Measurements from ENCODE around the gene CBLIF.
"Not testable (repeated sequence)": the region's sequence is repeated elsewhere in the genome, so short reads cannot be mapped to it uniquely, and the experiment has no call there.

Gene CBLIF

DNA sequence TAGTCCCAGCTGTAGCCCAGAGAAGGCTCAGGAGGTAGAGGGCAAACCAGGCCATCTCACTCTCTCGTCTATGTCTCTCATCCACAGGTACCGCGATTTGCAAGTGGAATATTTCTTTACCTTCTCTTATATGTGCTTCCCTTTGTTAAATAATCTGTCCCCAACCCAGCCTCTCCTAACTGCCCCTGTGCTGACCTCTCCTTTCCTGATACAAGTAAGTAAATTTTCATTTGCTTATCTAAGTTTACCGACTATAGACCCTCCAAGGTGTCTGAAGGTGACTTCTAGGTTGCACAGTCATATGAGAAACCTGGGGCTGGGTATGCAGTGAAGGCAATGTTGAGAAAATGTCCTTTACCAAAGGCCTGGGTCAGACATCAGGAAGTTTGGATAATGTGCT lies at the start of gene CBLIF:
Gene CBLIF, minus strand, starts transcription at position 101 of the 400 bp plus-strand sequence. Its CDS starts 46 bp downstream, at position 55.
- DNase-seq (ENCODE audit: low spot score): no peak

DNA sequence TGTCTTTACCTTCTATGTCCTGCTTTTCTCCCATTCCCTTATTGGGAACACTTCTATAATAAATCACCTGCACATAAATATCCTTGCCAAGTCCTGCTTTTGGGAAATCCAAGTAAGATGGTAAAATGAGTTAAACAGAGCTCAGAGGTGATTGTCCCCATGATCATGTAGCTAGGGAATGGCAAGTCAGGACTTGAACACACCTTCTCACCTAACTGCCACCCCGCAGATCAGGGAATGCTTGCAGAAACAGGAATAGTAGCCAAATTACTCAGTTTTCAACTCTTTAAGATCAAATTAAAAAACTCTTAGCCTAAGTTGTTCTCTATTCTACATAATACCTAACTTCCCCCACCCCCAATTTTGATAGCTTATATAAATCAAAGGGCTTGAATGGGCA lies 49.3 kb upstream of the CBLIF start:
- DNase-seq (ENCODE audit: low spot score): no peak

DNA sequence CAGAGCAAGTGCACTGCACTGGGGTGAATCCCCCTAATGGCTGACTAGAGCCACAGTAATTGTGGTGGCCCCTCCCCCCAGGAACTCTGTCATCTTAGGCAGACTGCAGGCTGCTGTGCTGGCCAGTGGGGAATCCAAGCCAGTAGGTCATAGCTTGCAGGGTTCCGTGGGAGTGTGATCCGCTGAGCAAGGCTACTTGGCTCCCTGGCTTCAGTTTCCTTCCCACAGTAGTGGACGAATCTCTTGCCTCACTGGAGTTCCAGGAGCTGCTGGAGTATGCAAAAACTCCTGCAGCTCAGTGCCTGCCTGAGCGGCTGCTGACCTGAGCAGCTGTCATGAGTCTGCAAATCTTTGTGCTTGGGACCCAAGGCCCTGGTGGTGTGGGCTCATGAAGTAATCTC lies 46.5 kb upstream of the CBLIF start:
- no peak for DNase-seq (ENCODE audit: low spot score)

DNA sequence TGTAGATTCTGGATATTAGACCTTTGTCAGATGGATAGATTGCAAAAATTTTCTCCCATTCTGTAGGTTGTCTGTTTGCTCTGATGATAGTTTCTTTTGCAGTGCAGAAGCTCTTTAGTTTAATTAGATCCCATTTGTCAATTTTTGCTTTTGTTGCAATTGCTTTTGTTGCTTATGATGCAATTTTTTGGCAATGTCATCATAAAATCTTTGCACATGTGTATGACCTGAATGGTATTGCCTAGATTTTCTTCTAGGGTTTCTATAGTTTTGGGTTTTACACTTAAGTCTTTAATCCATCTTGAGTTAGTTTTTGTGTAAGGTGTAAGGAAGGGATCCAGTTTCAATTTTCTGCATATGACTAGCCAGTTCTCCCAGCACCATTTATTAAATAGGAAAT lies 41.9 kb upstream of the CBLIF start:
- DNase-seq (ENCODE audit: low spot score): not testable (repeated sequence)

DNA sequence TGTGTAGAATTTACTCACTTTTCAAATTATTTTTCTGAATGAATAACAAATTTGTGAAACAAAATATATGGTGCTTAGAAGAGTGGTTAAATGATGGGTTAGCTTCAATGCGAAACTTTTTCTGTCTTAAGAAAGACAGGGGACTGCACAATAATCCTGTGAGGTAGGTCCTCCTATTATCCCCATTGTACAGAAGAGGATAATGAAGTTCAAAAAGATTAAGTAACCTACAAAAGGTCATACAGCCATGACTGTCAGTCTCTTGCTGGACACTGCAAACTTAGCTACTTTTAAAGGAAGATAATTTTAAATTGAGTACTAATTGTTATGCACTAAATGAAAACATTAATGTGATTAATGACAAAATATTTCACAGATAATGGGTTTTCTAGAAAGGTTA lies 38.3 kb upstream of the CBLIF start:
- no peak for DNase-seq (ENCODE audit: low spot score)

DNA sequence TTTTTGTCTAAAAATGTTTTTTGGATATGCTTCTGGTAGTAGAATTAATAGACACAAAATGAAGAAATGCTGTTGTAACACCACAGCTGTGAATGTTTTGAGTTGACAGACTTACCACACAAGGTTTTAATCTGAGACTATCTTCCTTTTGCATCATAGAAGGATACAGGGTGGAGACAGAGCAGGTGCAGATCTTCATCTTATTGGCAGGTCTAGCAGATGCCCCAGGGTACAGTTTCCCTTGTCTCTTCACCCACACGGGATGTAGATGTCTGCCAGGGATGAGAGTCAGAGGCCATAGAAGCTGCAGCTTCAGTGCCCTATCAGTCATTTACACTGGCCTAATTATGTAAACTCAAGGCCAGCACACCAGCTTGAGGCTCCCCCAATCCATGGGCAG lies 34.3 kb upstream of the CBLIF start:
- DNase-seq (ENCODE audit: low spot score): no peak

DNA sequence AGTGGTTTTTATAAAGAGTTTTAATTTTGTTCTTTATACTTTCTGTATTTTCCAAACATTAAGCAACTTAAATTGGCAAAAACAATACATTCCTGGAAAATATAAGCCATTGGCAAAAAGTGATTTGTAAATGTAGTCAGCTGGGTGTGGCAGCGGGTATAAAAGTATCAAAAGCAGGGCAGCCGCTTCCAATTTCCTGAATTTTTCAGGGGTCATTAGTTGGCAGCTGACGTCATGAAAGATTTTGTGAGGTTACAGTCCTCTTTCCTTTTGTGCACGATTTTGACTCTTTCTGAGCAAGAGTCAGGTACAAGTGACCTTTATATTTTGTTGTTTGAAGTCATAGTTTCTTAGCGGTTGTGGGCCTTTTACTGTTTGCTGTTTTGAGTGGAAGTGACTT lies 33.3 kb upstream of the CBLIF start, which contains the start of gene OOSP3:
Gene OOSP3, plus strand, starts transcription at position 208 of the 400 bp plus-strand sequence. Its CDS starts 27 bp downstream, at position 235.
- DNase-seq (ENCODE audit: low spot score): no peak

DNA sequence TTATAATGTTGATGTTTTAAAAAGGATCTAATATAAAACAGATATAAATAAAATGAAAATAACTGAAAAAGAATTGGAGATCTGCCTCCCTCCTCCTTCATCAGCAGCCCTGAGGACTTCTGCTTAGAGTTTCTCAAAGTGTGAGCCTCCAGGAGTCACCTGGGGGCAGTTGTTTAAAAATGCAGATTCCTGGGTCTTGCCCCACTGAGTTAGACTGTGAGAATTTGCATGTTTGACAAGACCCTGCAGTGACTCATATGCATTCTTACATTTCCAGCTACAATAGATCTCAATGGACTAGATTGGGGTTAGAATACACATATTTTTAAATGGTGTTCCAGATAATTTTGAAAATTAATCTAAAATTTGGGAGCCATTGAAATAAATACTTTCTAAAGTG lies 32.5 kb upstream of the CBLIF start:
- no peak for DNase-seq (ENCODE audit: low spot score)

DNA sequence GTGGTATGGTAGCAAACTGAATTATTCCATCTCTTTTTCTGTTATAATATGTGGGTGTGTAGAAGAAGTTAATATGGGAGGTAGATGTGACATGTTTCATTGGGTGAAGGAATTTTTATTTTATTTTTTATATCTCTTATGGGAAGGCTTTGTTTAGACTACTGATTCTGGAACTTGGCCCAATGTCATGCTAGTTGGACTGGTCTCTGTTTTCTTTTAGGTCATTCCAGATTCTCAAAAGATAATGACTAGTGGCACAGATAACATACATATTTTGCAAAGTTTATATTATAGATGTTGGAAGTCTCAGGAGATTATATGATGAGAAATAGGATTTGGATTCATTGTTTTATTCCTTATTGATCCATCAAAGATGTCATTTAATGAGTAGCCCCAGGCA lies 32.0 kb upstream of the CBLIF start:
- DNase-seq (ENCODE audit: low spot score): no peak

DNA sequence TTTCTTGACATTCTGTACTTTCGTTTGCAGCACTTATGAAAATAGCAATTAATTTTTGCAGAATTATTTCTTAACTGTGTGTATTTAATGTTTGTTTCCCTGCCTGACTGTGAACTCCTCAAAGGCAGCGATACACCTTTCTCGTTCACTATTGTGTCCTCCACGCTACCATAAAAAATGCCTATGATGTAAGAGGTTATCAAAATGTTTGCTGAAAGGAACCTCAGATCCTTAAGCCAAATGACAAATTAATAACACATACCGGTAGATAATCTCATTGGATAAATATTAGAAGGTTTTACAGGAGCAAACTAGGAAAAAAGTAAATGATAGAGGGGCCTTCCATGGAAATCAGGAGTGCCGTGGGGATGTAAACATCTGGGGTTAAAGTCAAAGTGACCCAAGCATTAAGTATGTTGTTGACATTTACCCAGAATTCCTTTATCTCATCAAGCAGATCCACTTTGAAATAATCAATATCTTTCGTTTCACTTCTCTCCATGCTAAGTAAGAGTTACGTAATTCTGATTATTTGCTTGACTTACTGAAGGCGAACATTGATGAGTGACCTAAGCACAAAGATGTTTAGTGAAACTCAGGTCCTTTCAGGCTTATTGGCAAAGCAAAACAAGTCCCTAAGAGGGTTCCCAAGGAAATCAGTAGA lies 30.7 kb upstream of the CBLIF start:
- peak; percentile 36 for DNase-seq (ENCODE audit: low spot score)

DNA sequence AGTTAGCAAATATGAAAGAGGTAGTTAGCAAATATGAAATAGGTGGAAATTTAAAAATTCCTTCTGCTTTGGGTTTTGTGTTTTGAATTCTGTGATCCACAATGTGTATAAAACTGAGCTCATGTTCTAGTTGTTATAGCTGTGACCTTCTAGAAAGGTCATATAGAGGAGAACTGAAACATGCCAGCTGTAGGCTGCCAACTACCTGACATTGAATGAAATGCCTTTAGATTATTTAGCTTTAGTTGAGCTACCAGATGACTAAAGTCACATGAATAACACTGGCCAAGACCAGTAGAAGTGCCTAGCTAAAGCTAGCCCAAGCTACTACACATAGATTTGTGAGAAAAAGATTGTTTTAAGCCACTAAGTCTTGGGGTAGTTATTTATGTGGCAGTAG lies 26.8 kb upstream of the CBLIF start:
- no peak for DNase-seq (ENCODE audit: low spot score)

DNA sequence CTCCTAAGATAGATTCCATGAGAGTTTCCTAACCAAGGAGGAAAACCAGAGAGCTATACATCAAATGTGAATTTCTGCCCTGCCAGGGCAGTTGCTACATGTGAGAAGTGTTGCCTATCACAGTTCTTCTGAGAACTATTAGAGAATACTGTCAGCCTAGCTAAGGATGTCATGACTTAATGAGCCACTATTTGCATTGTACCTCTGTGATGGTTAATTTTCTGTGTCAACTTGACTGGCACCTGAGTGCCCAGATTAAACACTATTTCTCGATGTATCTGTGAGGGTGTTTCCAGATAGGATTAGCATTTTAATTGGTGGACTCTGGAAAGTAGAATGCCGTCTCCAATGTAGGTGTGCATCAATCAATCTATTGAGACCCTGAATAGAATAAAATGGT lies 22.6 kb upstream of the CBLIF start:
- no peak for DNase-seq (ENCODE audit: low spot score)

DNA sequence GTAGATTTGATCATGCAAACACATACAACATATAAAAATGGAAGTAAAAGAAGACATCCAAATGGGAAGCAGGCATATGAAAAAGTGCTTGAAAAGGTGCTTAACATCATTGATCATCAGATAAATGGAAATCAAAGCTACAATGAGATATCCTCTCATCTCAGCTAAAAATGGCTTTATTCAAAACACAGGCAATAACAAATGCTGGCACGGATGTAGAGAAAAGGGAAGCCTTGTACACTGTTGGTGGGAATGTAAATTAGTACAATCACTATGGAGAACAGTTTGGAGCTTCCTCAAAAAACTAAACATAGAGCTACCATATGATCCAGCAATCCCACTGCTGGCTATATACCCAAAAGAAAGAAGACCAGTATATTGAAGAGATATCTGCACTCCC lies 21.5 kb upstream of the CBLIF start:
- DNase-seq (ENCODE audit: low spot score): no peak

DNA sequence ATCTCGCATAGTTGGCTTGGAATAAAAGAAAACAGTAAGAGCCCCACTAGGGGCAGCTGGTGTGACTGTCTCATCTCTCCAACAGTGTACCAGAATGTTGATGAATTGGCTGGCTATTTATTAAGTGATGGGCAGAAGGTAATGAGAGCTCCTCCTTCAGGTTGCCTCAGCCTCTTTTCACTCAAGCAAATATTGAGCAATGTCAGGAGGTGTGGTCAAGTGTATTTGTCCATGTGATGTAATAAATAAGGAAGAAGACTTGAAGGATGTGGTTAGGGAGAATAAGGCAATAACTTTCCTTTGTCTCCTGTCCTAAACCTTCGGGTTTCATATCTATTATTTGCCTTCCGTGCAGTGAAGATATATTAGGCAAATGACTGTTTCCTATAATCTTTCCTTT lies 21.1 kb upstream of the CBLIF start, which contains the start of gene TCN1:
Gene TCN1, minus strand, starts transcription at position 91 of the 400 bp plus-strand sequence. Its CDS starts 17 bp downstream, at position 74.
- no peak for DNase-seq (ENCODE audit: low spot score)

DNA sequence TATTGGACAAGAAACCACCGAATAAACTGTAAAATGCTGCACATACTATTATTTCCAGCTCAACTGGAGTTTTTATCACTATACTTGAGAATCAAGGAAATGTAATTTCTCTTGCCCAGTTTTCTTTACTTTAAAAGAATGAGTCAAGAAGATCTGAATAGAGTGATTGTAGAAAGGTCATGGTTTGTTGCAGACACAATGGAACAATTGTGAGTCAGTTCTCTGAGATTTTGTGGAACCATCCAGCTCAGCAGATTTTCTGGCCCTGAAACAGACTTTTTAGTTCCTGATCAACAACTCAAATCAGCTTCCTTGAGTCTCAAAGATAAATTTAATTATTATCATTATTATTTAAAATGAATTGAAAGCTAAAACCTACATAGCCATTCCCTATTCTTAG lies 19.7 kb upstream of the CBLIF start:
- DNase-seq (ENCODE audit: low spot score): no peak

DNA sequence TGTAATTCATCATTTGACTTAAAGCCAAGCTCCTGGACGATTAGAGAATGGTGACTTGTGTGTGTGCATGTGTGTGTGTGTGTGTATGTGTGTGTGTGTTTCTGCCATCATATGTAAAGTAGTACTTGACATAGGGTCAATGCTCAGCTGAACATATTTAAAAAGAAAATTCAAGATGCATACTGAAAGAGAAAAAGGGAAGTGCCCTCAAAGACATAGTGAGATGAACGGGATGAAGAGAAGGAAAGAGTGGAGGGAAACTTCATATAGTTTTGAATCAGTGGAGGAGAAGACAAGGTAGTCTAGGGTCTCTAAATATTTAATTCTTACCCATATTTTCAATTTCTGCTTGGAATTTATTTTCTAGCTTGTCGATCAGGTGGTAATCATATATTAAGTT lies 17.0 kb upstream of the CBLIF start:
- no peak for DNase-seq (ENCODE audit: low spot score)

DNA sequence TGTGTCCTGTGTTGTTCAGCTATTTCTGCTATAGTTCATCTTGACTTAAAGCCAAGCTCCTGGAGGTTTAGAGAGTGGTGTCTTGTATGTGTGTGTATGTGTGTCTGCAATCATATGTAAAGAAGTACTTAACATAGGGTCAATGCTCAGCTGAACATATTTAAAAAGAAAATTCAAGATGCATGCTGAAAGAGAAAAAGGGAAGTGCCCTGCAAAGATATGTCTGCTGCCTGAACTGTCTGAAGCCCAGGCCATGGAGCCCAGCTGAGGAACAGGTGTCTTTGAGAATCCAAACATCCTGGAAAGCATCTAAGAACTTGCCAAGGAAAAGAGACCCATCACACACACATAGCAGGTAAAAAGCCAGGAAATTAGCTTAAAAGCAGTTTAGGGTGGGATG lies 14.4 kb upstream of the CBLIF start:
- no peak for DNase-seq (ENCODE audit: low spot score)

DNA sequence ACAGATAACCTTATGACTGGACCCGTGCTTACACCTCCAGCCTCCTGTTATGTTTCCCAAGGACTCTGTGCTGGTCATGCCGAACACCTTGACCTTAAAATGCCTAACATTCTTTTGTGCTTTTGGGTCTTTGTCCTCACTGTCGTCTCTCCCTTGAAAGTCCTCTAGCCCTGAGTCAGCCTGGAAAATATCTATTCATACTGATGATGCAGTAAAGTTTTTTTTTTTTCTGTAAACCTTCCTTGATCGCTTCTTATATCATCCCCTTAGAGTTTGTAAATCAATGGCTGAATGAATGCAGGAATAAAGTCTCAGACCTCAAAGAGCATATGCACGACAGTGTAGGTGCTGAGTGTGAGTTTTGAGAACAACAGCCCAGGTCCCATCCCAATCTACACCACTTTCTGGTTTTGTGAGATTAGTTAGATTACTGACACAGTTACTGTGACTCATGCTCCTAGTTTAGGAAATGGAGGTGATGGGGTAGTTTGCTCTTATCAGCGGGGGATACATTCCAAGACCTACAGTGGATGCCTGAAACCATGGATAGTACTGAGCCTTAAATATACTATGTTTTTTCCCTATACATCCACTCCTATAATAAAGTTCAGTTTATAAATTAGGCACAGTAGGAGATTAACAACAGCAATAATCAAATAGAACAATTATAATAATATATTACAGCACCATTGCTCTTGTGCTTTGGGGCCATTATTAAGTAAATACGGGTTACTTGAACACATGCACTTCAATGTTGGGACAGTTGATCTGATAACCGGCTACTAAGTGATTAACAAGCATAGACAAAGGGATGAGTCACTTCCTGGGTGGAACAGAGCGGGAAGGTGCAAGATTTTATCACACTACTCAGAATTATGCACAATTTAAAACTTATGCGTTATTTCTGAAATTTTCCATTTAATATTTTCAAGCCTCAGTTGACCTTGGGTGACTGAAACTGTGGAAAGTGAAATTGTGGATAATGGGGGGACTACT lies 12.4 kb upstream of the CBLIF start:
- DNase-seq (ENCODE audit: low spot score): no peak

DNA sequence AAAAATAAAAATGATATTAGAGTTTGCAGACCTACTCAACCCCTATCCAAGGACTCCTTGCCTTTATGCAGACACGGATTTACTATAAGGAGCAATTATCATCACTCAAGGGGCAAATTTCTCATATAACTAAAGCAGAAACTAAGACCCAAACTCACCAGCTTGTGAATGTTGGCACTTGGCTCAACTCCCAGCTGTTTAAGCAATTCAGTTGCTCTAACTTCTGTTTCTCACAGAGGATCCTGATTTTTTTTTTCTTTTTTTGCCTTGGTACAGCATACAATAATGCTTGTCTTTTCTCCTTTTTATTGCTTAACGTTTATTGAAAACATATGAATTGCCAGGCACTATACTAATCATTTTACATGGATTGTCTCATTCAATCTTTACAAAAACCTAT lies 9.6 kb upstream of the CBLIF start:
- no peak for DNase-seq (ENCODE audit: low spot score)

DNA sequence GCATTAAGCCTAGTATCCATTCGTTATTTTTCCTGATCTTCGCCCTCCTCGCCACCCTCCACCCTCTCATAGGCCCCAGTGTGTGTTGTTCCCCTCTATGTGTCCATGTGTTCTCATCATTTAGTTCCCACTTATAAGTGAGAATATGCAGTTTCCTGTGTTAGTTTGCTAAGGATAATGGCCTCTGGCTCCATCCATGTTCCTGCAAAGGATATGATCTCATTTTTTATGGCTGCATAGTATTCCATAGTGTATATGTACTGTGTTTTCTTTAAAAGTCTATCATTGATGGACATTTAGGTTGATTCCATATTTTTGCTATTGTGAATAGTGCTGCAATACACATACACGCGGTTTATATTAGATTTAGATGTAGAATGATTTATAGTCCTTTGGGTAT lies 6.1 kb upstream of the CBLIF start:
- not testable (repeated sequence) for DNase-seq (ENCODE audit: low spot score)

DNA sequence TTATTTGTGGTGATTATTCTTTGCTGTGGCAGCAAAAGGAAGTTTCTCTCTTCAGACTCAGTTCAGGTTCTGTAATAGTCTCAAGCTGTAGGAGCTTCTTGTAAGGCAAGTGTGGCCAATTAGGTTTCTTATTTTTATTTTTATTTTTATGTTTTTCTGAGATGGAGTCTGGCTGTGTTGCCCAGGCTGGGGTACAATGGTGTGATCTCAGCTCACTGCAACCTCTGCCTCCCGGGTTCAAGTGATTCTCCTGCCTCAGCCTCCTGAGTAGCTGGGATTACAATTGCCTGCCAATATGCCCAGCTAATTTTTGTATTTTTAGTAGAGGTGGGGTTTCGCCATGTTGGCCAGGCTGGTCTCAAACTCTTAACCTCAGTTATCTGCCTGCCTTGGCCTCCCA lies 4.3 kb upstream of the CBLIF start:
- DNase-seq (ENCODE audit: low spot score): not testable (repeated sequence)

DNA sequence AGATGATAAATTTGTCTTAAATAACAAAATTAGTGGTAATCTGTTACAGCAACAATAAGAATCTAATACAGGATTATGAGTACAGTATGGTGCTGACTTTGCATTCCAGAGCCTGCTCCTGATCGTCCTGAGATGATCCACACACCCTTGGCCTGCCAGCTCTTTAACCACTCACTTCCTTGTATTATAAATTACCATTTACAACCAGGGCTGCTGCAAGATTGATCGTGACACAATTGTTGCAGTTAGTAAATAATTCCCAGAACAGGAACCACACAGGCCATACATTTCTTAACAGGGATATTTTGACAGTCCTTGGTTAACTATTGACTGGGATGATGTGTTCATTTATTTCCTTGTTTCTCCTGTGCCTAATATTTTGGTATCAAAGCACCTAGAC lies 3.8 kb upstream of the CBLIF start:
- DNase-seq (ENCODE audit: low spot score): no peak

DNA sequence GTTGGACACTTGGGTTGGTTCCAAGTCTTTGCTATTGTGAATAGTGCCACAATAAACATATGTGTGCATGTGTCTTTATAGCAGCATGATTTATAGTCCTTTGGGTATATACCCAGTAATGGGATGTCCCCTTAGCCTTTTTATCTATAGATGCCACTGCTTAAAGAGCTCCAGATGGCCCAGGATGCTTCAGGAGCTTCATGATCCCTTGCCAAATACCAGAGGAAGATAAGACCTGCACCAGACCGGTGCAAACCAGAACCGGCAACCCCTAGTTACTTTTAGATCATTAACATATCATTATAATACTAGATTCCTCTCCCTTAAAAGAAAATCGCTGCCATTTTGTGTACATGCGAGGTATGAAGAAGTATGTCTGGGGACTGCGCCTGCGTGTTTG lies 3.1 kb upstream of the CBLIF start:
- not testable (repeated sequence) for DNase-seq (ENCODE audit: low spot score)

Data from HuH-7.5 (cell line).